BLaER1 treated with 17β-estradiol and CSF1 and Interleukin-3, amounts not matched to agents 10 nM and 100 nM (cell line): ENCODE data around the gene MEF2A.
A peak's percentile ranks its signal among the peaks of the same experiment; 100 is the strongest.

Source experiments
- H3K27ac ChIP-seq, 11 experiments: shearing (Covaris generic); formaldehyde crosslinking; 2 replicates each; pipeline ENCODE4 v1.8.1; 2022
- H3K27me3 ChIP-seq, 11 experiments: shearing (Covaris generic); formaldehyde crosslinking; 2 replicates each; pipeline ENCODE4 v1.8.1; 2022
- H3K36me3 ChIP-seq, 11 experiments: shearing (Covaris generic); formaldehyde crosslinking; 2 replicates each; pipeline ENCODE4 v1.8.1; 2022
- H3K4me1 ChIP-seq, 10 experiments: shearing (Covaris generic); formaldehyde crosslinking; 2 replicates each; pipeline ENCODE4 v1.8.1; 2022
- H3K4me2 ChIP-seq, 11 experiments: shearing (Covaris generic); formaldehyde crosslinking; 2 replicates each; pipeline ENCODE4 v1.8.1; 2022
- H3K4me3 ChIP-seq, 10 experiments: shearing (Covaris generic); formaldehyde crosslinking; 2 replicates each; pipeline ENCODE4 v1.8.1; 2022
- H3K9ac ChIP-seq, 11 experiments: shearing (Covaris generic); formaldehyde crosslinking; 2 replicates each; pipeline ENCODE4 v1.8.1; 2022
- H3K9me3 ChIP-seq, 11 experiments: shearing (Covaris generic); formaldehyde crosslinking; replicated peaks in 1 of 11; 2 replicates each; pipeline ENCODE4 v1.8.1; 2022
- H4K20me1 ChIP-seq, 11 experiments: shearing (Covaris generic); formaldehyde crosslinking; 2 replicates each; pipeline ENCODE4 v1.8.1; 2022
- Cebpa-rat ChIP-seq, 11 experiments: shearing (Covaris generic); IDR thresholded peaks; 2 replicates each; pipeline ENCODE4 v1.8.1; 2022

The MEF2A gene

DNA sequence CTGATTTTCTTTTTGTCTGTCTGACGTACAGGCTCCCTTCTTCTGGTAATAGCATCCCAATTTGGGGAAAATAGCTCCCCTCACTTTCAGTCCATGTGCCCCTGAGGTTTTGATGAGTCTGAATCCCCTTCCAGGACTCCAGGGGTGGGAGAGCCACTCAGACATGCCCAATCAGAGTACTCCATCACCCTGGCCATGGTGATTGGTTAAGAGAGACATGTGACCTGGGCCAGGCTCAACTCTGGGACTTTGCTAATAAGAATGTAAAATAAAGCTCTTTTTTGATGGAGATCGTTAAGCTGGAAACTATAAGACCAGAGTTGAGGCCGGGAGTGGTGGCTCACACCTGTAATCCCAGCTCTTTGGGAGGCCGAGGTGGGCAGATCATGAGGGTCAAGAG is 9.2 kb upstream of the MEF2A start:
- no peak for TF ChIP-seq Cebpa-rat (IDR thresholded peaks at IDR 0.05)
- no peaks in the 10 kb centered on the region for H3K27me3 ChIP-seq
- H3K9ac ChIP-seq = no peak overlapping the region
- no peaks in the 10 kb centered on the region for H4K20me1 ChIP-seq
- H3K9me3 ChIP-seq = peaks cover 0 to 10% (median 0%) of the 10 kb centered on the region in 11 experiments; a peak in 2 of 22 replicates
- peak overlapping the region in 2 of 11 experiments; percentile 5 to 33; a peak in 2 of 22 replicates for H3K4me2 ChIP-seq
- H3K4me3 ChIP-seq = no peak overlapping the region
- no peak overlapping the region for H3K27ac ChIP-seq
- peaks cover 0 to 13% (median 5%) of the 10 kb centered on the region in 10 experiments; a peak in 8 of 20 replicates for H3K4me1 ChIP-seq
- H3K36me3 ChIP-seq = no peaks in the 10 kb centered on the region

GRCh38 chr15:99558084-99558483 is 7.7 kb upstream of the MEF2A start:
- Histone ChIP-seq H3K4me1 (peaks cover 14 to 27% (median 19%) of the 10 kb centered on the region in 10 experiments), H3K4me3 (no peak overlapping the region), H4K20me1 (no peaks in the 10 kb centered on the region), H3K27me3 (no peaks in the 10 kb centered on the region), H3K36me3 (no peaks in the 10 kb centered on the region), H3K9ac (no peak overlapping the region), H3K9me3 (0 out of 22 replicates have a peak, but pooled peaks cover 0 to 10% (median 0%) of the 10 kb centered on the region in 11 experiments), H3K27ac (no peak overlapping the region), H3K4me2 (no peak overlapping the region)
- TF ChIP-seq Cebpa-rat (IDR thresholded peaks at IDR 0.05) = no peak

- H3K9me3 ChIP-seq = 0 out of 22 replicates have a peak, but pooled peaks cover 0 to 10% (median 0%) of the 10 kb centered on the region in 11 experiments
- no peak overlapping the region for H3K4me3 ChIP-seq
- H3K27me3 ChIP-seq = no peaks in the 10 kb centered on the region
- no peaks in the 10 kb centered on the region for H3K36me3 ChIP-seq
- no peak overlapping the region for H3K9ac ChIP-seq
- H4K20me1 ChIP-seq = no peaks in the 10 kb centered on the region
- peaks cover 19 to 32% (median 24%) of the 10 kb centered on the region in 10 experiments for H3K4me1 ChIP-seq
- TF ChIP-seq Cebpa-rat (IDR thresholded peaks at IDR 0.05) = no peak
- H3K4me2 ChIP-seq = no peak overlapping the region
- no peak overlapping the region for H3K27ac ChIP-seq
Observed at GRCh38 chr15:99558571-99558970, 7.2 kb upstream of the MEF2A start.

- no peak overlapping the region for H3K4me3 ChIP-seq
- H3K9me3 ChIP-seq = 0 out of 22 replicates have a peak, but pooled peaks cover 0 to 6% (median 0%) of the 10 kb centered on the region in 11 experiments
- H3K9ac ChIP-seq = no peak overlapping the region
- H4K20me1 ChIP-seq = peaks cover 0 to 3% (median 0%) of the 10 kb centered on the region in 11 experiments; a peak in 4 of 22 replicates
- H3K4me1 ChIP-seq = peaks cover 32 to 36% (median 35%) of the 10 kb centered on the region in 10 experiments
- H3K27ac ChIP-seq = peak overlapping the region in 5 of 11 experiments; percentile 20 to 98 (median 39); a peak in 6 of 22 replicates
- H3K4me2 ChIP-seq = peak overlapping the region; percentile 76 to 98 (median 92); a peak in 20 of 22 replicates
- no peaks in the 10 kb centered on the region for H3K36me3 ChIP-seq
- no peak for TF ChIP-seq Cebpa-rat (IDR thresholded peaks at IDR 0.05)
- H3K27me3 ChIP-seq = no peaks in the 10 kb centered on the region
Observed at GRCh38 chr15:99561476-99562230, 4.1 kb upstream of the MEF2A start.

- peak overlapping the region in 5 of 11 experiments; percentile 20 to 98 (median 39); a peak in 7 of 22 replicates for H3K27ac ChIP-seq
- no peaks in the 10 kb centered on the region for H3K36me3 ChIP-seq
- H3K9me3 ChIP-seq = 0 out of 22 replicates have a peak, but pooled peaks cover 0 to under 1% (median 0%) of the 10 kb centered on the region in 11 experiments
- H3K4me1 ChIP-seq = peaks cover 32 to 35% (median 35%) of the 10 kb centered on the region in 10 experiments
- no peaks in the 10 kb centered on the region for H3K27me3 ChIP-seq
- no peak overlapping the region for H3K9ac ChIP-seq
- peak overlapping the region; percentile 76 to 98 (median 92) for H3K4me2 ChIP-seq
- no peak overlapping the region for H3K4me3 ChIP-seq
- TF ChIP-seq Cebpa-rat (IDR thresholded peaks at IDR 0.05) = no peak
- H4K20me1 ChIP-seq = peaks cover 0 to 9% (median 0%) of the 10 kb centered on the region in 11 experiments; a peak in 7 of 22 replicates
Observed at GRCh38 chr15:99562238-99562637, 3.5 kb upstream of the MEF2A start.

GRCh38 chr15:99564221-99565048 is 1.3 kb upstream of the MEF2A start:
- Histone ChIP-seq H3K27ac (peak overlapping the region; percentile 95 to 99 (median 98)), H3K4me1 (peaks cover 43 to 54% (median 49%) of the 10 kb centered on the region in 10 experiments), H3K36me3 (peaks cover 0 to 10% (median 0%) of the 10 kb centered on the region in 11 experiments; a peak in 5 of 22 replicates), H3K27me3 (no peaks in the 10 kb centered on the region), H3K9ac (peak overlapping the region; percentile 93 to 99 (median 96)), H4K20me1 (peaks cover 6 to 31% (median 22%) of the 10 kb centered on the region in 11 experiments; a peak in 16 of 22 replicates), H3K4me3 (peak overlapping the region; percentile 88 to 95 (median 92)), H3K4me2 (peak overlapping the region; percentile 76 to 98 (median 92)), H3K9me3 (no peaks in the 10 kb centered on the region)
- TF ChIP-seq Cebpa-rat (IDR thresholded peaks at IDR 0.05) = no peak

DNA sequence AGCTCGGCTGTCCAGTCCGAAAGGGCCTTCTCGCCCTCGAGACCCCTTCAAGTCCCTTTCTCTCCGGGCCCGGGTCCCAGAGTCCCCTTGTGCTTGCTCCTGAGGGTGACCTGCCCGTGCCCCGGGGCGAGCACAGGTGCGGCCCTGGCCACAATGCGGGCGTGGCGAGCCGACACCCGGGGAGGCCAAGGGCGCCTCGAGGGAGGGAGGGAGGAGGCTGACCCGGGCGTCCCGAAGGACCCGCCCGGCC is 810 bp upstream of the MEF2A start:
- H3K4me2 ChIP-seq = peak overlapping the region; percentile 76 to 98 (median 92)
- H3K36me3 ChIP-seq = peaks cover 0 to 11% (median under 1%) of the 10 kb centered on the region in 11 experiments; a peak in 5 of 22 replicates
- H3K27ac ChIP-seq = peak overlapping the region; percentile 95 to 99 (median 98)
- peak overlapping the region; percentile 88 to 95 (median 92) for H3K4me3 ChIP-seq
- H3K9me3 ChIP-seq = no peaks in the 10 kb centered on the region
- H3K9ac ChIP-seq = peak overlapping the region; percentile 93 to 99 (median 96)
- peaks cover 6 to 31% (median 23%) of the 10 kb centered on the region in 11 experiments; a peak in 16 of 22 replicates for H4K20me1 ChIP-seq
- no peak for TF ChIP-seq Cebpa-rat (IDR thresholded peaks at IDR 0.05)
- H3K4me1 ChIP-seq = peaks cover 43 to 56% (median 49%) of the 10 kb centered on the region in 10 experiments
- H3K27me3 ChIP-seq = no peaks in the 10 kb centered on the region

DNA sequence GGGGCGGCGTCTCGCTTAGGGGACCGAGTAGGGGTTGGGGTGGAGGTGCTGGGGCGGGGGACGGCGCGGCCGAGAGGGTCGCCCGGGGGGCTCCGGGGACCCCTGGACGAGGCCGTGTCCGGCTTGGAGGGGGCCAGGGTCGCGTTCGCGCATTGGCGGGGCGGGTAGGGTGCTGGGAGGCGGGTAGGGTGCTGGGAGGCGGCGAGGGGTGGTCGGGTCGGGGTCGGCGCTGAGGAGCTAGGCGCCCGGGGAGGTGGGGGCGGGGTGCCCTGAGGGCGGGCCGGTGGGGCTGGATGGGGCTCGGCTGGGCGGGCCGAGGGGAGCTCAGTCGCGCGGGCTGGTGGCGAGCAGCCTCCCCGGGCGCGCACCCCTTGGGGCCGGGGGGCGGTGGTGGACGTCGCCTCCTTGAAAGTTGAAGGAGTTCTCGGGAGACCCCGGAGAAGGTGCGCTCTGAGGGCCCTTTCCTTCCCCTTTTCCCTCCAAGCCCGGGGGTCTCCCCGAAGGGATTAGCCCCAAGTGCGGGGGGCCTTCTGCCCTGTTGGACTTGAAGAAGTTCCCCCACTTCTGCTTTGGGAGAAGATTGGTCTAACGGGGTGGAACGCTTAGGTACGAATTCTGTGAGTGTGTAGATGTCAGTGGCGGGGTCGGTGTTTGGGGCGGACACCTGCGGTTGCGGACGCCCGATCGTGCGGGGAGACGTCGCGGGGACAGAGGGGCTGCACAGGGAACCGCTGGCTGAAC is 543 bp downstream of the MEF2A start:
- no peak for TF ChIP-seq Cebpa-rat (IDR thresholded peaks at IDR 0.05)
- Histone ChIP-seq H3K9me3 (peaks cover 0 to 11% (median 8%) of the 10 kb centered on the region in 11 experiments; a peak in 10 of 22 replicates), H3K9ac (peak overlapping the region; percentile 93 to 99 (median 96)), H3K4me1 (peaks cover 46 to 67% (median 51%) of the 10 kb centered on the region in 10 experiments), H3K27me3 (no peaks in the 10 kb centered on the region), H3K27ac (peak overlapping the region; percentile 95 to 99 (median 98)), H4K20me1 (peaks cover 13 to 43% (median 37%) of the 10 kb centered on the region in 11 experiments; a peak in 16 of 22 replicates), H3K36me3 (peaks cover 0 to 23% (median 14%) of the 10 kb centered on the region in 11 experiments; a peak in 17 of 22 replicates), H3K4me2 (peak overlapping the region; percentile 82 to 98 (median 92)), H3K4me3 (peak overlapping the region; percentile 88 to 95 (median 92))
